Keratinocyte (primary cell): ENCODE measurements around the gene ARHGDIG. TPM values are rescaled to one million over a fixed set of nuclear protein-coding genes. Genes with fewer than 3 reads are reported as not detected.
"Not testable (repeated sequence)": the region's sequence is repeated elsewhere in the genome, so short reads cannot be mapped to it uniquely, and the experiment has no call there.

Experiments used
- DNase-seq: peaks from one replicate; pipeline ENCODE4 v3.0.0-alpha.2; 2011; ENCODE audit warnings: low read depth, missing footprints, low spot score
- FAIRE-seq: peaks from 2 replicates; lab custom pipeline; 2011; peaks lifted over from hg19 to GRCh38; lab: Jason Lieb, UNC
- H2AFZ ChIP-seq: 2 replicates; pipeline ENCODE4 v1.6.0; 2012; ENCODE audit warnings: low read length, control low read depth, inconsistent platforms; ENCODE audit not compliant: control insufficient read depth
- H3K27ac ChIP-seq: 2 replicates; pipeline ENCODE4 v1.5.1; 2011; ENCODE audit warnings: low read length; ENCODE audit not compliant: control insufficient read depth, insufficient read depth
- H3K27me3 ChIP-seq: 3 replicates; pipeline ENCODE4 v1.6.0; 2011; ENCODE audit warnings: low read length; ENCODE audit not compliant: control insufficient read depth, insufficient read depth; ENCODE audit errors: extremely low read depth
- H3K36me3 ChIP-seq, 2 experiments: 2 replicates in 1 of 2; 3 replicates in 1 of 2; pipeline ENCODE4 v1.5.1; 2011; ENCODE audit warnings: low read length in 2 of 2, mild to moderate bottlenecking in 1 of 2; ENCODE audit not compliant: control insufficient read depth in 2 of 2, insufficient read depth in 2 of 2; ENCODE audit errors: extremely low read depth in 1 of 2
- H3K4me1 ChIP-seq: 3 replicates; pipeline ENCODE4 v1.5.1; 2011; ENCODE audit warnings: low read length; ENCODE audit not compliant: control insufficient read depth, insufficient read depth; ENCODE audit errors: extremely low read depth
- H3K4me2 ChIP-seq: 3 replicates; pipeline ENCODE4 v1.6.0; 2011; ENCODE audit warnings: low read depth, low read length; ENCODE audit not compliant: control insufficient read depth, insufficient read depth; ENCODE audit errors: extremely low read depth
- H3K4me3 ChIP-seq, 3 experiments: fragments of 200-600 bp in 1 of 3; sonication (generic) in 1 of 3; 2 replicates in 2 of 3; 3 replicates in 1 of 3; pipeline ENCODE4 v1.5.1; 2011 to 2016; ENCODE audit warnings: low read length in 3 of 3, mild to moderate bottlenecking in 3 of 3, control low read depth in 2 of 3, inconsistent platforms in 1 of 3, low read depth in 1 of 3, mixed read lengths in 1 of 3, mixed run types in 1 of 3, moderate library complexity in 1 of 3; ENCODE audit not compliant: control insufficient read depth in 2 of 3, insufficient read depth in 2 of 3; ENCODE audit errors: extremely low read depth in 1 of 3
- H3K79me2 ChIP-seq: 2 replicates; pipeline ENCODE4 v1.6.0; 2012; ENCODE audit warnings: low read length; ENCODE audit not compliant: control insufficient read depth, insufficient read depth
- H3K9ac ChIP-seq: 3 replicates; pipeline ENCODE4 v1.6.0; 2011; ENCODE audit warnings: low read length; ENCODE audit not compliant: control insufficient read depth, insufficient read depth; ENCODE audit errors: extremely low read depth
- H3K9me1 ChIP-seq: 3 replicates; pipeline ENCODE4 v1.6.0; 2011; ENCODE audit warnings: low read length; ENCODE audit not compliant: control insufficient read depth, insufficient read depth; ENCODE audit errors: extremely low read depth
- H3K9me3 ChIP-seq: 2 replicates; pipeline ENCODE4 v1.5.1; 2012; ENCODE audit warnings: low read depth, low read length; ENCODE audit not compliant: control insufficient read depth
- H4K20me1 ChIP-seq: 3 replicates; pipeline ENCODE4 v1.6.0; 2011; ENCODE audit warnings: low read length; ENCODE audit not compliant: control insufficient read depth, insufficient read depth; ENCODE audit errors: extremely low read depth
- CTCF ChIP-seq, 3 experiments: IDR thresholded peaks in 1 of 3; conservative IDR thresholded peaks in 1 of 3; optimal IDR thresholded peaks in 1 of 3; 2 replicates in 2 of 3; 3 replicates in 1 of 3; pipeline versions ENCODE3 to v1.5.1; 2011; ENCODE audit warnings: low read length in 3 of 3, mild to moderate bottlenecking in 3 of 3, moderate library complexity in 2 of 3, control low read depth in 1 of 3, inconsistent platforms in 1 of 3; ENCODE audit not compliant: insufficient read depth in 2 of 3; ENCODE audit errors: extremely low read depth in 1 of 3
- EZH2 ChIP-seq: IDR thresholded peaks from one replicate; pipeline ENCODE4 v1.6.1; 2012; ENCODE audit warnings: inconsistent platforms, mild to moderate bottlenecking, low read length, moderate library complexity
- dilution Hi-C: fragments of 300-500 bp; cut with MboI; formaldehyde crosslinking; loops from one replicate; pipeline ENCODE4 v1.7.0; 2020; ENCODE audit warnings: low sequenced_read_pairs; ENCODE audit not compliant: extremely low pct_ligation_motif_present
- polyA plus RNA-seq, 5 experiments: library from polyadenylated mRNA; depleted of rRNA in 3 of 5; stranded (reverse) in 3 of 5; stranded (forward) in 1 of 5; unstranded in 1 of 5; fragments of >200 nt; gene quantifications; 1 replicate in 1 of 5; 2 replicates in 3 of 5; 3 replicates in 1 of 5; pipeline versions ENCODE4 v1.2.1 to v1.2.3, GENCODE V29; 2011 to 2012; ENCODE audit warnings: missing spikeins in 2 of 5, low read depth in 1 of 5, low replicate concordance in 1 of 5

Gene ARHGDIG
- polyA plus RNA-seq, 1 donor (not counting 4 experiments of a cell fraction or from before 2014, with no cell fraction given): 0.17 TPM

DNA sequence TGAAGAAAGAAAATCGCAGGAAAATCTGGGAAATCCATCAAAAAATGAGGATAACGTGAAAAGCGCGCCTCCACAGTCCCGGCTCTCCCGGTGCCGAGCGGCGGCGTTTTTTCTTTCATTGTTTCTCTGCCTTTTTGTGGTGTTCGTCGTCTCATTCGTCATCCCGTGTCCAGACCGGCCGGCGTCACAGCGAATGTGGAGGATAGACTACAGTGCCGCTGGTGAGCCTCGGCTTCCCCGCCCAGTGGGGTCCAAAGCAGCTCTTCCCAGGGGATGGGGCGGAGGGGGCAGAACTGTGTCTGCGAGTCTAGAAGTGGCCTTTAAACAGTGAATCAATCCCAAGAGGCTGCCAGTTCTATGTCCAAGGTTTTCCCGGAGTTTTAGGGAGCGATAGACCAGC is 25.9 kb upstream of the ARHGDIG start:
- Histone ChIP-seq H3K4me2 (no peak overlapping the region), H3K27ac (no peak overlapping the region), H3K4me1 (no peaks in the 10 kb centered on the region), H3K27me3 (no peaks in the 10 kb centered on the region), H4K20me1 (no peaks in the 10 kb centered on the region), H3K9ac (no peak overlapping the region), H3K4me3 (no peak overlapping the region), H3K9me3 (no peaks in the 10 kb centered on the region), H3K36me3 (peaks cover 0 to 8% of the 10 kb centered on the region in 2 experiments), H2AFZ (no peak overlapping the region), H3K79me2 (no peaks in the 10 kb centered on the region), H3K9me1 (no peaks in the 10 kb centered on the region)
- dilution Hi-C loops: no loop called here
- FAIRE-seq (no peak), DNase-seq (no peak)
- no peak for TF ChIP-seq EZH2
- TF ChIP-seq CTCF (optimal IDR thresholded peaks at IDR 0.05 in 1 of 3, IDR thresholded peaks at IDR 0.05 in 1 of 3, conservative IDR thresholded peaks at IDR 0.05 in 1 of 3; ENCODE audit: extremely low read depth in 1 of 3, insufficient read depth in 2 of 3, low read length in 3 of 3): no peak

DNA sequence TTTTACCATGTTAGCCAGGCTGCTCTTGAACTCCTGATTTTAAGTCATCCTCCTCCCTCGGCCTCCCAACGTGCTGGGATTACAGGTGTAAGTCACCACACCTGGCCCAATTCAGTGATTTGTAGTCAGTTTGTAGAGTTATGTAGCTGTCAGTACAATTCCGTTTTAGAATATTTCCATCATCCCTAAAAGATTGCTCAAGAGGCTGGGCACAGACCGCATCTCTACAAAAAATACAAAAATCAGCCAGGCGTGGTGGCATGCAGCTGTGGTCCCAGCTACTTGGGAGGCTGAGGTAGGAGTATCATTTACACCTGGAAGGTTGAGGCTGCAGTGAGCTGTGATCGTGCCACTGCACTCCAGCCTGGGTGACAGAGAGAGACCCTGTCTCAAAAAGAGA is 25.2 kb upstream of the ARHGDIG start:
- dilution Hi-C loops: no loop called here
- no peaks in the 10 kb centered on the region for H3K27me3 ChIP-seq
- H3K79me2 ChIP-seq: no peaks in the 10 kb centered on the region
- no peaks in the 10 kb centered on the region for H3K4me1 ChIP-seq
- H3K36me3 ChIP-seq: peaks cover 0 to 7% of the 10 kb centered on the region in 2 experiments
- no peaks in the 10 kb centered on the region for H3K9me3 ChIP-seq
- no peaks in the 10 kb centered on the region for H3K9me1 ChIP-seq
- no peak overlapping the region for H3K27ac ChIP-seq
- H3K4me2 ChIP-seq: no peak overlapping the region
- no peak overlapping the region for H2AFZ ChIP-seq
- TF ChIP-seq CTCF (optimal IDR thresholded peaks at IDR 0.05 in 1 of 3, IDR thresholded peaks at IDR 0.05 in 1 of 3, conservative IDR thresholded peaks at IDR 0.05 in 1 of 3; ENCODE audit: extremely low read depth in 1 of 3, insufficient read depth in 2 of 3, low read length in 3 of 3): no peak
- TF ChIP-seq EZH2: no peak
- DNase-seq: no peak
- H4K20me1 ChIP-seq: no peaks in the 10 kb centered on the region
- H3K4me3 ChIP-seq: no peak overlapping the region
- no peak for FAIRE-seq
- no peak overlapping the region for H3K9ac ChIP-seq

GRCh38 chr16:258091-258490 is 22.3 kb upstream of the ARHGDIG start:
- H3K4me3 ChIP-seq, H2AFZ ChIP-seq, DNase-seq, dilution Hi-C loops, H3K27me3 ChIP-seq, H3K27ac ChIP-seq, H3K9ac ChIP-seq, H3K9me1 ChIP-seq, H4K20me1 ChIP-seq, H3K4me1 ChIP-seq, H3K4me2 ChIP-seq, H3K79me2 ChIP-seq, FAIRE-seq, H3K9me3 ChIP-seq: not testable (repeated sequence)
- H3K36me3 ChIP-seq: peaks cover 0 to 20% of the 10 kb centered on the region in 2 experiments
